Vagina (tissue), 2 donors: ENCODE measurements around the gene MFSD12. TPM values are rescaled to one million over a fixed set of nuclear protein-coding genes. Genes with fewer than 3 reads are reported as not detected.

Experiments used
- DNase-seq, 2 donors: peaks; one replicate each; pipeline ENCODE4 v3.0.0-alpha.2; 2017; ENCODE audit errors: extremely low spot score in 2 of 2
- H3K27ac ChIP-seq: fragments of 200-600 bp; sonication (generic); one replicate; pipeline ENCODE4 v1.5.1; 2019
- H3K27me3 ChIP-seq: fragments of 200-600 bp; sonication (generic); one replicate; pipeline ENCODE4 v1.5.1; 2019
- H3K36me3 ChIP-seq, 2 donors: fragments of 200-600 bp; sonication (generic); one replicate each; pipeline ENCODE4 v1.5.1; 2017 to 2019
- H3K4me1 ChIP-seq: fragments of 200-600 bp; sonication (generic); one replicate; pipeline ENCODE4 v1.5.1; 2019
- H3K4me3 ChIP-seq, 2 donors: fragments of 200-600 bp; sonication (generic); 1 replicate in 1 of 2; 2 replicates in 1 of 2; pipeline ENCODE4 v1.5.1; 2016 to 2019
- H3K9me3 ChIP-seq: fragments of 200-600 bp; sonication (generic); one replicate; pipeline ENCODE4 v1.5.1; 2019
- POLR2A ChIP-seq, 2 donors: fragments of 450-650 bp; IDR thresholded peaks; one replicate each; pipeline ENCODE4 v1.6.1; 2017; ENCODE audit warnings: antibody characterized with exemption in 2 of 2, mild to moderate bottlenecking in 2 of 2, moderate library complexity in 2 of 2
- POLR2AphosphoS5 ChIP-seq, 2 donors: sonication (generic); formaldehyde crosslinking; IDR thresholded peaks; one replicate each; pipeline ENCODE4 v1.9.0; 2017; ENCODE audit warnings: antibody characterized with exemption in 2 of 2, mild to moderate bottlenecking in 2 of 2, low read depth in 1 of 2; ENCODE audit not compliant: insufficient read depth in 1 of 2
- intact Hi-C: fragments of 100-400 bp; cut with DNase I; formaldehyde crosslinking; loops from one replicate; pipeline ENCODE4 v1.15.1; 2023
- small RNA-seq: library from RNA; depleted of rRNA; stranded (forward); fragments of <200 nt; gene quantifications from one replicate; pipeline ENCODE3, GENCODE V24; 2016
- total RNA-seq: library from RNA; depleted of rRNA; stranded (reverse); fragments of >200 nt; gene quantifications from one replicate; pipeline ENCODE4 v1.2.3, GENCODE V29; 2016
- TF ChIP-seq, protein P1 (sequence below), 3 experiments: fragments of 450-650 bp in 2 of 3; fragments of 200-600 bp in 1 of 3; sonication (generic) in 1 of 3; IDR thresholded peaks; one replicate each; pipeline ENCODE4 v1.5.1; 2017 to 2019; ENCODE audit warnings: antibody characterized with exemption in 3 of 3, mild to moderate bottlenecking in 2 of 3, moderate library complexity in 2 of 3

MFSD12 gene
- total RNA-seq, 1 donor from 2014 or later, result 48.4 TPM

DNA sequence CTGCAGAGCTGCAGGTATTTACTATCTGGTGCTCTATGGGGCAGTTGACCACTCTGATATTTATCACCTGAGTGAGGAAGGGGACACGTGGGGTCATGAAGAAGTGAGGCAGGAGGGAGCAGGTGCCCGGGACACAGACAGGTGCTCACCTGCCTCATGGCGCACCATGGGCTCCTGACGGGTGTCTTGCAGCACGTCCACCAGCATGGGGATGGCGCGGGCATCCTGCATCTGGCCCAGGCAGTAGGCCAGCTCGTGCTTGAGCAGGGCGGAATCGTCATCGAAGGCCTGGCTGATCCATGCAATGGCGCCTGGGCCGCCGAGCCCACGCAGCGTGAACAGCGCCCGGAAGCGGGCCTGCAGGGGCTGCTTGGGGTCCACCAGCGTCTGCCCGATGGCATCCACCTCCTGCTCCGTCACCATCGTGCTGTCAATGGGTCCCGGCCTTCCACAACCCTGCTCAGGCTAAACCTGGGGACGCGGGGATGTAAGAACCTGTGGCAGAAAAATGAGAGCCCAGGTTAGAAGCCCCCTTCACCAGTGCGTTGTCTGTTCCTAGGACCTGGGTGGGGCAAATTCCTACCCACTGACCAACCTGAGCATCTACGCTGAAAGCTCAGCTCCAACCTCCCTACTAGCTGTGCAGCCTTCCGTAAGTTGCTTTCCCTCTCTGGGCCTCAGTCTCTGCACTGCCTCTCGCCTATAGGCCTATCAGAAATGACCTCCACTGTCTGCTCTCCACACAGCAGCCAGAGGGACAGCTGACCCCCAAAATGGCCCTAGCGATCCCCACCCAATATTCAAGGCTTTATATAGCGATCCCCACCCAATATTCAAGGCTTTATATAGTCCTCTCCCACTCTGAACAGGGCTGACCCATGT lies 60.8 kb downstream of the MFSD12 start:
- Histone ChIP-seq H3K36me3 (peaks cover 0 to 34% of the 10 kb centered on the region in 2 donors), H3K9me3 (no peaks in the 10 kb centered on the region), H3K27me3 (no peaks in the 10 kb centered on the region), H3K4me1 (peaks cover 15% of the 10 kb centered on the region), H3K4me3 (no peak overlapping the region), H3K27ac (no peak overlapping the region)
- intact Hi-C loops, result no loop called here
- DNase-seq, result no peak
- TF ChIP-seq, protein P1, sequence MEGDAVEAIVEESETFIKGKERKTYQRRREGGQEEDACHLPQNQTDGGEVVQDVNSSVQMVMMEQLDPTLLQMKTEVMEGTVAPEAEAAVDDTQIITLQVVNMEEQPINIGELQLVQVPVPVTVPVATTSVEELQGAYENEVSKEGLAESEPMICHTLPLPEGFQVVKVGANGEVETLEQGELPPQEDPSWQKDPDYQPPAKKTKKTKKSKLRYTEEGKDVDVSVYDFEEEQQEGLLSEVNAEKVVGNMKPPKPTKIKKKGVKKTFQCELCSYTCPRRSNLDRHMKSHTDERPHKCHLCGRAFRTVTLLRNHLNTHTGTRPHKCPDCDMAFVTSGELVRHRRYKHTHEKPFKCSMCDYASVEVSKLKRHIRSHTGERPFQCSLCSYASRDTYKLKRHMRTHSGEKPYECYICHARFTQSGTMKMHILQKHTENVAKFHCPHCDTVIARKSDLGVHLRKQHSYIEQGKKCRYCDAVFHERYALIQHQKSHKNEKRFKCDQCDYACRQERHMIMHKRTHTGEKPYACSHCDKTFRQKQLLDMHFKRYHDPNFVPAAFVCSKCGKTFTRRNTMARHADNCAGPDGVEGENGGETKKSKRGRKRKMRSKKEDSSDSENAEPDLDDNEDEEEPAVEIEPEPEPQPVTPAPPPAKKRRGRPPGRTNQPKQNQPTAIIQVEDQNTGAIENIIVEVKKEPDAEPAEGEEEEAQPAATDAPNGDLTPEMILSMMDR (IDR thresholded peaks at IDR 0.05), result no peak
- no peak for TF ChIP-seq POLR2A (IDR thresholded peaks at IDR 0.05)
- no peak for TF ChIP-seq POLR2AphosphoS5 (IDR thresholded peaks at IDR 0.05; ENCODE audit: insufficient read depth in 1 of 2, low read depth in 1 of 2)

GRCh38 chr19:3494559-3494958 lies 62.8 kb downstream of the MFSD12 start:
- Histone ChIP-seq H3K4me3 (no peak overlapping the region), H3K27ac (no peak overlapping the region), H3K27me3 (no peaks in the 10 kb centered on the region), H3K9me3 (no peaks in the 10 kb centered on the region), H3K36me3 (peaks cover 0 to 34% of the 10 kb centered on the region in 2 donors), H3K4me1 (peaks cover 19% of the 10 kb centered on the region)
- no peak for DNase-seq
- intact Hi-C loops, result no loop called here
- TF ChIP-seq, protein P1 (IDR thresholded peaks at IDR 0.05), result no peak
- TF ChIP-seq POLR2AphosphoS5 (IDR thresholded peaks at IDR 0.05; ENCODE audit: insufficient read depth in 1 of 2, low read depth in 1 of 2), result no peak
- TF ChIP-seq POLR2A (IDR thresholded peaks at IDR 0.05), result no peak

Small RNAs within 50 kb of the gene (small RNA-seq; reads per million reads assigned to genes)
- gene AC005786.1 (not detected), gene RF00212 (not detected)

Other genes starting within 250 kb of the MFSD12 start
- gene NFIC, start 191.0 kb downstream of the MFSD12 start, total RNA-seq, result 142 TPM
- gene SMIM24, start 77.1 kb downstream of the MFSD12 start, total RNA-seq, result not detected
- not detected for gene SMIM44, start 74.1 kb downstream of the MFSD12 start, total RNA-seq
- 15.0 TPM for gene DOHH, start 56.9 kb downstream of the MFSD12 start, total RNA-seq
- gene FZR1, start 51.3 kb downstream of the MFSD12 start, total RNA-seq, result 29.2 TPM
- gene TEKTIP1, start 18.4 kb downstream of the MFSD12 start, total RNA-seq, result not detected
- gene HMG20B, start 15.4 kb upstream of the MFSD12 start, total RNA-seq, result 92.8 TPM
- gene GIPC3, start 27.9 kb upstream of the MFSD12 start, total RNA-seq, result 0.25 TPM
- 1.7 TPM for gene TBXA2R, start 49.3 kb upstream of the MFSD12 start, total RNA-seq
- gene CACTIN, start 69.2 kb upstream of the MFSD12 start, total RNA-seq, result 36.3 TPM
- gene PIP5K1C, start 142.9 kb upstream of the MFSD12 start, total RNA-seq, result 24.1 TPM
- 17.7 TPM for gene TJP3, start 150.8 kb upstream of the MFSD12 start, total RNA-seq
- gene APBA3, start 204.1 kb upstream of the MFSD12 start, total RNA-seq, result 46.2 TPM
- gene MRPL54, start 205.1 kb upstream of the MFSD12 start, total RNA-seq, result 30.4 TPM
- not detected for gene RAX2, start 214.6 kb upstream of the MFSD12 start, total RNA-seq
- gene MATK, start 228.8 kb upstream of the MFSD12 start, total RNA-seq, result 1.2 TPM